Endothelial cell of umbilical vein (primary cell): Measurements from ENCODE around the gene SLC35B2. TPM values are rescaled to one million over a fixed set of nuclear protein-coding genes. Genes with fewer than 3 reads are reported as not detected.
A peak's percentile ranks its signal among the peaks of the same experiment; 100 is the strongest.

Experiments used
- BruUV-seq: library from RNA; stranded (reverse); fragments of 400-500 nt; replicated peaks from 2 replicates; lab custom pipeline; 2021; lab: Mats Ljungman, UMichigan
- CTCF ChIA-PET: fragments of 300-600, 350-600 bp; sonication (Branson Sonifier 250); formaldehyde crosslinking; loops from one replicate; lab custom pipeline; 2021; ENCODE audit warnings: antibody characterized with exemption, inconsistent platforms; lab: Charles Lee
- POLR2A ChIA-PET: fragments of 300-600, 350-600 bp; sonication (Branson Sonifier 250); formaldehyde crosslinking; loops from one replicate; lab custom pipeline; 2021; ENCODE audit warnings: antibody characterized with exemption, inconsistent platforms; lab: Charles Lee
- DNase-seq: peaks from one replicate; pipeline ENCODE4 v3.0.0-alpha.2; 2011; ENCODE audit warnings: low read depth, low spot score
- FAIRE-seq: peaks from 2 replicates; lab custom pipeline; 2011; peaks lifted over from hg19 to GRCh38; lab: Jason Lieb, UNC
- H2AFZ ChIP-seq: 2 replicates; pipeline ENCODE4 v1.6.0; 2012; ENCODE audit warnings: low read depth, low read length, control low read depth, inconsistent platforms
- H3K27ac ChIP-seq: 2 replicates; pipeline ENCODE4 v1.5.1; 2011; ENCODE audit warnings: low read depth, mild to moderate bottlenecking, control low read depth, low read length, moderate library complexity; ENCODE audit not compliant: insufficient read depth
- H3K27me3 ChIP-seq, 2 experiments: 2 replicates each; pipeline versions ENCODE4 v1.6.0 to v1.6.1; 2011; ENCODE audit warnings: low read length in 2 of 2, mixed read lengths in 1 of 2; ENCODE audit not compliant: control insufficient read depth in 2 of 2, insufficient read depth in 2 of 2
- H3K36me3 ChIP-seq, 2 experiments: 2 replicates in 1 of 2; 3 replicates in 1 of 2; pipeline ENCODE4 v1.5.1; 2011; ENCODE audit warnings: low read length in 2 of 2, mild to moderate bottlenecking in 1 of 2, moderate library complexity in 1 of 2; ENCODE audit not compliant: control insufficient read depth in 2 of 2, insufficient read depth in 2 of 2; ENCODE audit errors: extremely low read depth in 1 of 2
- H3K4me1 ChIP-seq: 3 replicates; pipeline ENCODE4 v1.5.1; 2011; ENCODE audit warnings: mild to moderate bottlenecking, low read length; ENCODE audit not compliant: control insufficient read depth, insufficient read depth; ENCODE audit errors: extremely low read depth
- H3K4me2 ChIP-seq: 2 replicates; pipeline ENCODE4 v1.6.1; 2011; ENCODE audit warnings: low read length, control low read depth, mixed read lengths; ENCODE audit not compliant: insufficient read depth
- H3K4me3 ChIP-seq, 3 experiments: fragments of 200-600 bp in 1 of 3; sonication (generic), shearing (Covaris generic) in 1 of 3; replicated peaks in 1 of 3; 2 replicates each; pipeline ENCODE4 v1.5.1; 2011 to 2016; ENCODE audit warnings: control low read depth in 3 of 3, low read length in 3 of 3, mild to moderate bottlenecking in 2 of 3, inconsistent platforms in 1 of 3, low read depth in 1 of 3, moderate library complexity in 1 of 3; ENCODE audit not compliant: insufficient read depth in 1 of 3
- H3K79me2 ChIP-seq: 2 replicates; pipeline ENCODE4 v1.6.0; 2012; ENCODE audit warnings: low read length, inconsistent platforms; ENCODE audit not compliant: control insufficient read depth, insufficient read depth
- H3K9ac ChIP-seq: replicated peaks from 2 replicates; pipeline ENCODE3; 2011; ENCODE audit warnings: low read length, control low read depth; ENCODE audit not compliant: insufficient read depth; ENCODE audit errors: extremely low read depth
- H3K9me1 ChIP-seq: replicated peaks from 3 replicates; pipeline ENCODE4 v1.6.0; 2011; ENCODE audit warnings: mild to moderate bottlenecking, low read length; ENCODE audit not compliant: control insufficient read depth, insufficient read depth; ENCODE audit errors: extremely low read depth
- H3K9me3 ChIP-seq: replicated peaks from 2 replicates; pipeline ENCODE4 v1.5.1; 2012; ENCODE audit warnings: low read length, inconsistent platforms; ENCODE audit not compliant: control insufficient read depth, insufficient read depth
- H4K20me1 ChIP-seq: replicated peaks from 2 replicates; pipeline ENCODE3; 2011; ENCODE audit warnings: mild to moderate bottlenecking, low read length; ENCODE audit not compliant: control insufficient read depth, insufficient read depth; ENCODE audit errors: extremely low read depth
- CTCF ChIP-seq, 2 donors: IDR thresholded peaks; 1 replicate in 1 of 2; 2 replicates in 1 of 2; pipeline ENCODE4 v1.5.1; 2011; ENCODE audit warnings: low read length in 2 of 2, mild to moderate bottlenecking in 2 of 2, moderate library complexity in 2 of 2, control low read depth in 1 of 2, inconsistent platforms in 1 of 2, low read depth in 1 of 2; ENCODE audit not compliant: insufficient read depth in 1 of 2; ENCODE audit errors: extremely low read depth in 1 of 2
- EZH2 ChIP-seq: IDR thresholded peaks from 2 replicates; pipeline ENCODE4 v1.6.1; 2012; ENCODE audit warnings: borderline replicate concordance, low read depth, mild to moderate bottlenecking, moderate library complexity, low read length, inconsistent platforms; ENCODE audit not compliant: severe bottlenecking
- FOS ChIP-seq: IDR thresholded peaks from 2 replicates; pipeline ENCODE4 v1.6.1; 2011; ENCODE audit warnings: mild to moderate bottlenecking, low read length, moderate library complexity, borderline replicate concordance; ENCODE audit not compliant: insufficient read depth
- GATA2 ChIP-seq: IDR thresholded peaks from 2 replicates; pipeline ENCODE4 v1.7.0; 2011; ENCODE audit warnings: low read depth, mild to moderate bottlenecking, moderate library complexity, mixed read lengths, low read length; ENCODE audit not compliant: insufficient read length, insufficient read depth
- JUN ChIP-seq: IDR thresholded peaks from 2 replicates; pipeline ENCODE4 v1.6.1; 2011; ENCODE audit warnings: borderline replicate concordance, low read depth; ENCODE audit not compliant: insufficient read length, insufficient read depth
- MYC ChIP-seq: IDR thresholded peaks from one replicate; pipeline ENCODE4 v1.6.1; 2011; ENCODE audit warnings: mild to moderate bottlenecking, low read depth, low read length
- POLR2A ChIP-seq: IDR thresholded peaks from 2 replicates; pipeline ENCODE4 v1.6.1; 2012; ENCODE audit warnings: low read depth, mild to moderate bottlenecking, control low read depth, low read length
- POLR2AphosphoS5 ChIP-seq: IDR thresholded peaks from 2 replicates; pipeline ENCODE4 v1.6.1; 2012; ENCODE audit warnings: low read depth, mild to moderate bottlenecking, control low read depth, low read length, moderate library complexity; ENCODE audit not compliant: insufficient read depth
- dilution Hi-C: fragments of 300-500 bp; cut with MboI; formaldehyde crosslinking; loops from one replicate; pipeline ENCODE4 v1.15.0; 2019; ENCODE audit warnings: low sequenced_read_pairs; ENCODE audit not compliant: extremely low pct_ligation_motif_present
- intact Hi-C: fragments of 100-400 bp; cut with micrococcal nuclease; formaldehyde crosslinking; loops from one replicate; pipeline ENCODE4 v1.10.0; 2022
- polyA plus RNA-seq, 4 experiments: library from polyadenylated mRNA; depleted of rRNA in 3 of 4; stranded (reverse) in 3 of 4; unstranded in 1 of 4; fragments of >200 nt; gene quantifications; 2 replicates each; pipeline versions ENCODE4 v1.2.1 to v1.2.3, GENCODE V29; 2011 to 2012; ENCODE audit warnings: missing spikeins in 1 of 4
- total RNA-seq: library from RNA; stranded (reverse); gene quantifications from 2 replicates; pipeline ENCODE4 v1.2.3, GENCODE V29; 2021
- TF ChIP-seq, protein P1 (sequence below): IDR thresholded peaks from 2 replicates; pipeline ENCODE4 v1.6.1; 2011; ENCODE audit not compliant: insufficient read depth, insufficient read length

The SLC35B2 gene
- total and polyA plus RNA-seq, 2 donors (not counting 3 experiments of a cell fraction or from before 2014, with no cell fraction given): 53.4 to 112 TPM

DNA sequence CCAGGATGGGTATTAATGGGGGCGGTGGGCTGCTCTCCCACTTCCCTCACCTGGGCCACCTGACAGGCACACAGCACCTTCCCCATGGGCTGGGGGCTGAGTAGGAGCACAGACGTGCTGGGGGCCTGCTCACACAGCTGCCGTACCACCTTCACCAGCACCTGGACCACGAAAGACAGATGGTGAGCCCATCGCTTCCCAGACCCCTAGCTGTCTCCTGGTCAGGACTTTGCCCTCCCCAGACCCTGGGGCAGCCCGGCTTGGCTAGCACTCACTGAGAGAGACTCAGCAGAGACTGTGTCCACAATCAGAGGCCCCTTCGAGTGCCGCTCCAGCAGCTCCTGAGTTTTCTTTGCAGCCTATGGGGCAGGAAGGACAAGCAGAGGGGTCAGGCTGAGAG lies 43.8 kb upstream of the SLC35B2 start:
- Histone ChIP-seq H3K36me3 (peaks cover 13 to 40% of the 10 kb centered on the region in 2 experiments), H3K4me3 (no peak overlapping the region), H3K9me3 (no peaks in the 10 kb centered on the region), H3K9me1 (no peaks in the 10 kb centered on the region), H3K4me2 (no peak overlapping the region), H3K27me3 (peaks cover 19 to 24% of the 10 kb centered on the region in 2 experiments), H2AFZ (no peak overlapping the region), H3K9ac (no peak overlapping the region), H3K79me2 (no peaks in the 10 kb centered on the region), H3K27ac (no peak overlapping the region), H4K20me1 (no peaks in the 10 kb centered on the region), H3K4me1 (peaks cover 6% of the 10 kb centered on the region)
- ChIA-PET CTCF (interaction anchor here (0.6 to 1.6 kb wide), 2 partner anchors 12 kb away, joined by 4 to 5 read pairs; partner anchors contain the start of gene AARS2), POLR2A (no interaction called here)
- TF ChIP-seq CTCF (IDR thresholded peaks at IDR 0.05; ENCODE audit: extremely low read depth in 1 of 2, insufficient read depth in 1 of 2, low read depth in 1 of 2, low read length in 2 of 2) (no peak), MYC (no peak), EZH2 (no peak)
- FAIRE-seq (no peak), DNase-seq (no peak)
- intact Hi-C loops (no loop called here), dilution Hi-C loops (no loop called here)
- no TSS peak for BruUV-seq

- H3K9me1 ChIP-seq: no peaks in the 10 kb centered on the region
- ChIA-PET CTCF (interaction anchor here (1.6 kb wide), 1 partner anchor 13 kb away, joined by 5 read pairs; the partner anchor contains the start of gene AARS2), POLR2A (no interaction called here)
- no peak overlapping the region for H3K9ac ChIP-seq
- peaks cover 6% of the 10 kb centered on the region for H3K4me1 ChIP-seq
- H2AFZ ChIP-seq: no peak overlapping the region
- H3K4me3 ChIP-seq: no peak overlapping the region
- H3K79me2 ChIP-seq: no peaks in the 10 kb centered on the region
- TF ChIP-seq EZH2 (no peak), POLR2A (no peak), POLR2AphosphoS5 (no peak), CTCF (IDR thresholded peaks at IDR 0.05; ENCODE audit: extremely low read depth in 1 of 2, insufficient read depth in 1 of 2, low read depth in 1 of 2, low read length in 2 of 2) (no peak), FOS (no peak), JUN (no peak), GATA2 (no peak), MYC (no peak)
- TF ChIP-seq, protein P1, sequence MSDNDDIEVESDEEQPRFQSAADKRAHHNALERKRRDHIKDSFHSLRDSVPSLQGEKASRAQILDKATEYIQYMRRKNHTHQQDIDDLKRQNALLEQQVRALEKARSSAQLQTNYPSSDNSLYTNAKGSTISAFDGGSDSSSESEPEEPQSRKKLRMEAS: no peak
- H3K27me3 ChIP-seq: peaks cover 24 to 31% of the 10 kb centered on the region in 2 experiments
- H3K36me3 ChIP-seq: peaks cover 13 to 37% of the 10 kb centered on the region in 2 experiments
- H3K9me3 ChIP-seq: no peaks in the 10 kb centered on the region
- intact Hi-C loops (no loop called here), dilution Hi-C loops (no loop called here)
- DNase-seq: no peak
- no peak for FAIRE-seq
- H3K27ac ChIP-seq: no peak overlapping the region
- TSS peak; percentile 17 for BruUV-seq
- no peak overlapping the region for H3K4me2 ChIP-seq
- no peaks in the 10 kb centered on the region for H4K20me1 ChIP-seq
Observed at GRCh38 chr6:44300292-44300823, 43.0 kb upstream of the SLC35B2 start.
